ENCODE results near the gene LPIN1. TPM values are rescaled to one million over a fixed set of nuclear protein-coding genes. Genes with fewer than 3 reads are reported as not detected.
A peak's percentile ranks its signal among the peaks of the same experiment; 100 is the strongest.

Gene LPIN1
- total RNA-seq, 4 donors from 2014 or later = 28.7 to 47.0 (median 39.6) TPM

GRCh38 chr2:11742702-11743357, 3.6 kb upstream of the LPIN1 start:
- H3K4me3 ChIP-seq (replicated peaks in 1 of 3) = no peak overlapping the region
- peak overlapping the region in 1 of 3 donors; percentile 9 for H3K27ac ChIP-seq
- WGBS, 2 donors = 70 to 83% methylated on average over 12 to 16 of the region's 16 CpGs
- no peaks in the 10 kb centered on the region for H3K36me3 ChIP-seq
- peak in 1 of 2 donors; percentile 18 for DNase-seq
- intact Hi-C loops (cut with DNase I) = loop anchor here (5.0 kb wide), 1 partner anchor 39 kb away; no protein-coding TSS in a partner anchor
- no peaks in the 10 kb centered on the region for H3K27me3 ChIP-seq
- H3K9me3 ChIP-seq = no peaks in the 10 kb centered on the region
- TF ChIP-seq CTCF (IDR thresholded peaks at IDR 0.05) (no peak), POLR2A (IDR thresholded peaks at IDR 0.05) (no peak)
- H3K4me1 ChIP-seq = peaks cover 30 to 46% of the 10 kb centered on the region in 2 donors

GRCh38 chr2:11743366-11743765, 3.1 kb upstream of the LPIN1 start:
- peak; percentile 62 to 64 for DNase-seq
- Histone ChIP-seq H3K9me3 (no peaks in the 10 kb centered on the region), H3K27ac (peak overlapping the region; percentile 3 to 48 (median 9)), H3K27me3 (no peaks in the 10 kb centered on the region), H3K4me1 (peaks cover 33 to 49% of the 10 kb centered on the region in 2 donors), H3K36me3 (no peaks in the 10 kb centered on the region), H3K4me3 (replicated peaks in 1 of 3) (no peak overlapping the region)
- 44 to 53% methylated on average over 7 of the region's 7 CpGs for WGBS, 2 donors
- intact Hi-C loops (cut with DNase I) = loop anchor here (5.0 kb wide), 1 partner anchor 39 kb away; no protein-coding TSS in a partner anchor
- no peak for TF ChIP-seq CTCF (IDR thresholded peaks at IDR 0.05)
- no peak for TF ChIP-seq POLR2A (IDR thresholded peaks at IDR 0.05)

- peak overlapping the region; percentile 67 to 81 (median 78) for H3K27ac ChIP-seq
- H3K9me3 ChIP-seq = no peaks in the 10 kb centered on the region
- peak; percentile 97 to 98 for DNase-seq
- 13% methylated on average over 10 of the region's 10 CpGs for WGBS, 2 donors
- H3K4me3 ChIP-seq (replicated peaks in 1 of 3) = no peak overlapping the region
- peaks cover 31 to 47% of the 10 kb centered on the region in 2 donors for H3K4me1 ChIP-seq
- TF ChIP-seq POLR2A (IDR thresholded peaks at IDR 0.05) (peak in 1 of 2 donors; percentile 41), CTCF (IDR thresholded peaks at IDR 0.05) (peak in 1 of 6 experiments; percentile 18)
- H3K27me3 ChIP-seq = no peaks in the 10 kb centered on the region
- no peaks in the 10 kb centered on the region for H3K36me3 ChIP-seq
- intact Hi-C loops (cut with DNase I) = loop anchor here (5.0 kb wide), 1 partner anchor 38 kb away; no protein-coding TSS in a partner anchor
Measured at GRCh38 chr2:11743846-11744553, 2.4 kb upstream of the LPIN1 start.

- DNase-seq = peak; percentile 45 to 49
- TF ChIP-seq POLR2A (IDR thresholded peaks at IDR 0.05) = no peak
- TF ChIP-seq CTCF (IDR thresholded peaks at IDR 0.05) = peak in 5 of 6 experiments; percentile 4 to 45 (median 19)
- 64 to 66% methylated on average over 10 to 14 of the region's 14 CpGs for WGBS, 2 donors
- Histone ChIP-seq H3K36me3 (no peaks in the 10 kb centered on the region), H3K27ac (peak overlapping the region; percentile 67 to 81 (median 78)), H3K4me1 (peaks cover 34 to 51% of the 10 kb centered on the region in 2 donors), H3K4me3 (replicated peaks in 1 of 3) (no peak overlapping the region), H3K9me3 (no peaks in the 10 kb centered on the region), H3K27me3 (no peaks in the 10 kb centered on the region)
- intact Hi-C loops (cut with DNase I) = loop anchor here (5.0 kb wide), 1 partner anchor 37 kb away; no protein-coding TSS in a partner anchor
Measured at GRCh38 chr2:11744631-11745394, 1.6 kb upstream of the LPIN1 start.
